ENCODE measurements around the gene DMRT1.
"Not testable (repeated sequence)": the region's sequence is repeated elsewhere in the genome, so short reads cannot be mapped to it uniquely, and the experiment has no call there.

Gene DMRT1

DNA sequence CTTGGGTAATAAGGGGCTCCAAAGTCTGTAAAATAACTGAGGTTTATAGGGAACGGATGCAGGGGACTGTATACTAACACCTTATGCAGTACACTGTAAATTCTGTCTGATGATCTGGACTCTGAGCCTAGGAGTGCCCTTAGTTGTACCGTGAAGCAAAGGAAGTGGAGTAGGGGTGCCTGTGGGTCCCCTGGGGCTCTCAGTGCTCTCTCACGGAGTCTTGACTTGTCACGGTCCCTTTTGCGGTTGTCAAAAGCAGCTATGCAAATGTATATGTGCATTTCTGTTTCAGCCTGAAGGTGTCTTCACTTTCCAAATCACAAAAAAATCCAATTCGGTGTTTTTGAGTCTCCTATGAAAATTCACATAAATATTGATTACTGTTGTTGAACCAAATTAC lies 17.8 kb downstream of the DMRT1 start:
- Histone ChIP-seq H3K4me1 (ENCODE audit: control insufficient read depth in 2 of 2, insufficient read depth in 2 of 2, low read length in 2 of 2) (no peaks in the 10 kb centered on the region), H3K27ac (ENCODE audit: low read depth in 2 of 2, low read length in 2 of 2) (no peak overlapping the region), H3K9ac (ENCODE audit: low read depth in 1 of 2, low read length in 2 of 2) (no peak overlapping the region), H3K36me3 (ENCODE audit: control insufficient read depth in 2 of 2, insufficient read depth in 2 of 2, low read length in 2 of 2) (no peaks in the 10 kb centered on the region), H3K27me3 (ENCODE audit: control insufficient read depth in 2 of 2, insufficient read depth in 2 of 2, low read length in 2 of 2) (peaks cover 0 to 2% of the 10 kb centered on the region in 2 donors), H3K4me3 (ENCODE audit: low read length in 2 of 2) (no peak overlapping the region), H3K9me3 (ENCODE audit: control insufficient read depth in 2 of 2, low read length in 2 of 2) (no peaks in the 10 kb centered on the region)

DNA sequence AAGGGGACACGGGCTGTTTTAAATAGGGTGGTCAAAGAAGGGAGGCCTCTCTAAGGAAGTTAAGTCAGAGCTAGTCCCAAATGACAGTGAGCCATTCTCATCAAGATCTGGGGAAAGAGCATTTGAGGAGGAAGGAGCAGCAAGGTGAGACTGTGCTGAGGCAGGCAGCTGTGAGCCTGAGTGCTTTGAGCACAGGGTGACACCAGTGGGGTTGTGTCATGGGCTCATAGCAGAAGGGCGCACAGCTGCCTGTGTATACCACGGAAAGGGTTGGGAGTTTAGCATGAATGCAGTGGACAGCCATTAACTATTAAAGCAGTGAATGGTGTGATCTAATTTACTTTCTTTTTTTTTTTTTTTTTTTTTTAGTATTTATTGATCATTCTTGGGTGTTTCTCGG lies 19.2 kb downstream of the DMRT1 start:
- Histone ChIP-seq H3K27me3 (ENCODE audit: control insufficient read depth in 2 of 2, insufficient read depth in 2 of 2, low read length in 2 of 2) (peaks cover 0 to 2% of the 10 kb centered on the region in 2 donors), H3K27ac (ENCODE audit: low read depth in 2 of 2, low read length in 2 of 2) (no peak overlapping the region), H3K9me3 (ENCODE audit: control insufficient read depth in 2 of 2, low read length in 2 of 2) (no peaks in the 10 kb centered on the region), H3K4me1 (ENCODE audit: control insufficient read depth in 2 of 2, insufficient read depth in 2 of 2, low read length in 2 of 2) (no peaks in the 10 kb centered on the region), H3K4me3 (ENCODE audit: low read length in 2 of 2) (no peak overlapping the region), H3K36me3 (ENCODE audit: control insufficient read depth in 2 of 2, insufficient read depth in 2 of 2, low read length in 2 of 2) (no peaks in the 10 kb centered on the region), H3K9ac (ENCODE audit: low read depth in 1 of 2, low read length in 2 of 2) (no peak overlapping the region)

GRCh38 chr9:861525-861924 lies 20.0 kb downstream of the DMRT1 start:
- not testable (repeated sequence) for H3K36me3 ChIP-seq (ENCODE audit: control insufficient read depth in 2 of 2, insufficient read depth in 2 of 2, low read length in 2 of 2); H3K4me1 ChIP-seq (ENCODE audit: control insufficient read depth in 2 of 2, insufficient read depth in 2 of 2, low read length in 2 of 2); H3K27me3 ChIP-seq (ENCODE audit: control insufficient read depth in 2 of 2, insufficient read depth in 2 of 2, low read length in 2 of 2); H3K9me3 ChIP-seq (ENCODE audit: control insufficient read depth in 2 of 2, low read length in 2 of 2); H3K4me3 ChIP-seq (ENCODE audit: low read length in 2 of 2); H3K9ac ChIP-seq (ENCODE audit: low read depth in 1 of 2, low read length in 2 of 2); H3K27ac ChIP-seq (ENCODE audit: low read depth in 2 of 2, low read length in 2 of 2)

GRCh38 chr9:875119-875962 lies 33.8 kb downstream of the DMRT1 start:
- Histone ChIP-seq H3K4me3 (ENCODE audit: low read length in 2 of 2) (no peak overlapping the region), H3K4me1 (ENCODE audit: control insufficient read depth in 2 of 2, insufficient read depth in 2 of 2, low read length in 2 of 2) (peaks cover 0 to 3% of the 10 kb centered on the region in 2 donors), H3K27me3 (ENCODE audit: control insufficient read depth in 2 of 2, insufficient read depth in 2 of 2, low read length in 2 of 2) (no peaks in the 10 kb centered on the region), H3K27ac (ENCODE audit: low read depth in 2 of 2, low read length in 2 of 2) (no peak overlapping the region), H3K9me3 (ENCODE audit: control insufficient read depth in 2 of 2, low read length in 2 of 2) (no peaks in the 10 kb centered on the region), H3K9ac (ENCODE audit: low read depth in 1 of 2, low read length in 2 of 2) (no peak overlapping the region), H3K36me3 (ENCODE audit: control insufficient read depth in 2 of 2, insufficient read depth in 2 of 2, low read length in 2 of 2) (no peaks in the 10 kb centered on the region)

GRCh38 chr9:876425-876824 lies 34.9 kb downstream of the DMRT1 start:
- Histone ChIP-seq H3K36me3 (ENCODE audit: control insufficient read depth in 2 of 2, insufficient read depth in 2 of 2, low read length in 2 of 2) (no peaks in the 10 kb centered on the region), H3K27ac (ENCODE audit: low read depth in 2 of 2, low read length in 2 of 2) (no peak overlapping the region), H3K9me3 (ENCODE audit: control insufficient read depth in 2 of 2, low read length in 2 of 2) (no peaks in the 10 kb centered on the region), H3K27me3 (ENCODE audit: control insufficient read depth in 2 of 2, insufficient read depth in 2 of 2, low read length in 2 of 2) (no peaks in the 10 kb centered on the region), H3K9ac (ENCODE audit: low read depth in 1 of 2, low read length in 2 of 2) (no peak overlapping the region), H3K4me1 (ENCODE audit: control insufficient read depth in 2 of 2, insufficient read depth in 2 of 2, low read length in 2 of 2) (peaks cover 0 to 3% of the 10 kb centered on the region in 2 donors), H3K4me3 (ENCODE audit: low read length in 2 of 2) (no peak overlapping the region)

DNA sequence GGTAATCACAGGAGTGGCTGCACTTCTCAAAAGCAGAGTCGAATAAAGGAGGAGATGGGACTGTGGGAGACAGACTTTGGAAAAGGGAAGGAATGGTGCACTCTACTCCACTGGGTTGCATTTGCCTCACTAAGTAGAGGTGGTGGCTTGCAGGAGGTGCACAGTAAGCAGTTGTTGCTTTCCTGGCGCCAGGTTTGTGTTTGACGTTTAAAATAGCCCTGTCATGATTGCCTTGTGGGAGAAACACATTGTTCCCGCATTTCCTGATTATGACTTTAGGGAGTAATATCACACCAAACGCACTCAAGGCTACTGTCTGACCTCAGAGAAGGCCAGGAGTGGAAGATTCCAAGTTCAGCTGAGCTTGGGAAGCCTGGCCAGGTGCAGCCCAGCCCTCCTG lies 36.7 kb downstream of the DMRT1 start:
- no peak overlapping the region for H3K9ac ChIP-seq (ENCODE audit: low read depth in 1 of 2, low read length in 2 of 2)
- no peaks in the 10 kb centered on the region for H3K9me3 ChIP-seq (ENCODE audit: control insufficient read depth in 2 of 2, low read length in 2 of 2)
- H3K4me1 ChIP-seq (ENCODE audit: control insufficient read depth in 2 of 2, insufficient read depth in 2 of 2, low read length in 2 of 2) = peaks cover 0 to 3% of the 10 kb centered on the region in 2 donors
- H3K27me3 ChIP-seq (ENCODE audit: control insufficient read depth in 2 of 2, insufficient read depth in 2 of 2, low read length in 2 of 2) = peaks cover 0 to 4% of the 10 kb centered on the region in 2 donors
- H3K27ac ChIP-seq (ENCODE audit: low read depth in 2 of 2, low read length in 2 of 2) = no peak overlapping the region
- H3K4me3 ChIP-seq (ENCODE audit: low read length in 2 of 2) = no peak overlapping the region
- H3K36me3 ChIP-seq (ENCODE audit: control insufficient read depth in 2 of 2, insufficient read depth in 2 of 2, low read length in 2 of 2) = no peaks in the 10 kb centered on the region

DNA sequence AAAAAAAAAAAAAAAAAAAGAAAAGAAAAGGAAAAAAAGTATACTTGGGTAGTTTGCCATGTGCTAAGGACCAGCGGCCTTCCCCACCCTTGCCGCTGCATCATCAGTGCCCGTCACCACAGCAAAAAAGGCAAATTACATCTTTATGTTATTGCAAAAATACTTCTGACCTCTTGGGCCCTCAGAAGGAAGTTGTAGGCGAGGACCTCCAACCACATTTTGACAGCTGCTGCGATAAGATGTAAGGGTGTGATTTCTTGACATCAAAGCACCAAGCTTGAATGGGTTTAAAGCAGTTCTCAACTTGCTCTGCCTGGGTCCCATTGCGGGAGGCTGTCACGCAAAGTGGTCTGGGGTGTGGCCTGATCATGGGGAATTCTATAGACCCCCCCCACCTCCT lies 39.2 kb downstream of the DMRT1 start:
- Histone ChIP-seq H3K27me3 (ENCODE audit: control insufficient read depth in 2 of 2, insufficient read depth in 2 of 2, low read length in 2 of 2) (peaks cover 0 to 6% of the 10 kb centered on the region in 2 donors), H3K4me3 (ENCODE audit: low read length in 2 of 2) (no peak overlapping the region), H3K36me3 (ENCODE audit: control insufficient read depth in 2 of 2, insufficient read depth in 2 of 2, low read length in 2 of 2) (no peaks in the 10 kb centered on the region), H3K27ac (ENCODE audit: low read depth in 2 of 2, low read length in 2 of 2) (no peak overlapping the region), H3K4me1 (ENCODE audit: control insufficient read depth in 2 of 2, insufficient read depth in 2 of 2, low read length in 2 of 2) (peaks cover 0 to 3% of the 10 kb centered on the region in 2 donors), H3K9me3 (ENCODE audit: control insufficient read depth in 2 of 2, low read length in 2 of 2) (no peaks in the 10 kb centered on the region), H3K9ac (ENCODE audit: low read depth in 1 of 2, low read length in 2 of 2) (no peak overlapping the region)

- no peaks in the 10 kb centered on the region for H3K36me3 ChIP-seq (ENCODE audit: control insufficient read depth in 2 of 2, insufficient read depth in 2 of 2, low read length in 2 of 2)
- no peaks in the 10 kb centered on the region for H3K9me3 ChIP-seq (ENCODE audit: control insufficient read depth in 2 of 2, low read length in 2 of 2)
Observed at GRCh38 chr9:882416-882924, 41.0 kb downstream of the DMRT1 start.

GRCh38 chr9:883011-883410 lies 41.5 kb downstream of the DMRT1 start:
- Histone ChIP-seq H3K27ac (ENCODE audit: low read depth in 2 of 2, low read length in 2 of 2) (no peak overlapping the region), H3K9me3 (ENCODE audit: control insufficient read depth in 2 of 2, low read length in 2 of 2) (no peaks in the 10 kb centered on the region), H3K4me3 (ENCODE audit: low read length in 2 of 2) (no peak overlapping the region), H3K9ac (ENCODE audit: low read depth in 1 of 2, low read length in 2 of 2) (no peak overlapping the region), H3K4me1 (ENCODE audit: control insufficient read depth in 2 of 2, insufficient read depth in 2 of 2, low read length in 2 of 2) (peaks cover 0 to 3% of the 10 kb centered on the region in 2 donors), H3K27me3 (ENCODE audit: control insufficient read depth in 2 of 2, insufficient read depth in 2 of 2, low read length in 2 of 2) (peaks cover 0 to 6% of the 10 kb centered on the region in 2 donors), H3K36me3 (ENCODE audit: control insufficient read depth in 2 of 2, insufficient read depth in 2 of 2, low read length in 2 of 2) (no peaks in the 10 kb centered on the region)

More at GRCh38 chr9:882416-882924, 41.0 kb downstream of the DMRT1 start:
- Histone ChIP-seq H3K4me1 (ENCODE audit: control insufficient read depth in 2 of 2, insufficient read depth in 2 of 2, low read length in 2 of 2) (peaks cover 0 to 3% of the 10 kb centered on the region in 2 donors), H3K4me3 (ENCODE audit: low read length in 2 of 2) (no peak overlapping the region), H3K27me3 (ENCODE audit: control insufficient read depth in 2 of 2, insufficient read depth in 2 of 2, low read length in 2 of 2) (peaks cover 0 to 6% of the 10 kb centered on the region in 2 donors), H3K27ac (ENCODE audit: low read depth in 2 of 2, low read length in 2 of 2) (no peak overlapping the region), H3K9ac (ENCODE audit: low read depth in 1 of 2, low read length in 2 of 2) (no peak overlapping the region)

DNA sequence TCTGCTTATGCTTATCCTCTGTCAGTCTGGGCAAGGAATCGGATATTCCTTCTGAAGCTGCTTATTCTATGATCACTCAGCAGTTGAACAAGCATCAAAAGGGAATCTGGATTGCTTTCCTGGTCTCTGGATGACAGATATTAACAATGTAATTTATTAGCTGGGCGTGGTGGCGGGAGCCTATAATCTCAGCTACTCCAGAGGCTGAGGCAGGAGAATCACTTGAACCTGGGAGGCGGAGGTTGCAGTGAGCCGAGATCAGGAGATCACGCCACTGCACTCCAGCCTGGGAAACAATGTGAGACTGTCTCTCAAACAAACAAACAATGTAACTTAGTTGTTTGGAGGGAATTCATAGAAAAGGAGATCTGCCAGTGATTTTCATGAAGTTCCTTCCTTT lies 45.4 kb downstream of the DMRT1 start:
- H3K27ac ChIP-seq (ENCODE audit: low read depth in 2 of 2, low read length in 2 of 2) = no peak overlapping the region

More for the DNA sequence above, 45.4 kb downstream of the DMRT1 start:
- Histone ChIP-seq H3K27me3 (ENCODE audit: control insufficient read depth in 2 of 2, insufficient read depth in 2 of 2, low read length in 2 of 2) (peaks cover 0 to 5% of the 10 kb centered on the region in 2 donors), H3K9me3 (ENCODE audit: control insufficient read depth in 2 of 2, low read length in 2 of 2) (no peaks in the 10 kb centered on the region), H3K36me3 (ENCODE audit: control insufficient read depth in 2 of 2, insufficient read depth in 2 of 2, low read length in 2 of 2) (no peaks in the 10 kb centered on the region), H3K9ac (ENCODE audit: low read depth in 1 of 2, low read length in 2 of 2) (no peak overlapping the region), H3K4me3 (ENCODE audit: low read length in 2 of 2) (no peak overlapping the region), H3K4me1 (ENCODE audit: control insufficient read depth in 2 of 2, insufficient read depth in 2 of 2, low read length in 2 of 2) (no peaks in the 10 kb centered on the region)
